HG03060 (cell line): ENCODE measurements around the gene ZBTB46.

Experiments
- ATAC-seq: cut with Tn5 transposase; IDR thresholded peaks from one replicate; pipeline ENCODE4 v1.9.1; 2021; ENCODE audit warnings: low read depth, moderate number of reproducible peaks; ENCODE audit not compliant: unreplicated experiment

ZBTB46 gene

DNA sequence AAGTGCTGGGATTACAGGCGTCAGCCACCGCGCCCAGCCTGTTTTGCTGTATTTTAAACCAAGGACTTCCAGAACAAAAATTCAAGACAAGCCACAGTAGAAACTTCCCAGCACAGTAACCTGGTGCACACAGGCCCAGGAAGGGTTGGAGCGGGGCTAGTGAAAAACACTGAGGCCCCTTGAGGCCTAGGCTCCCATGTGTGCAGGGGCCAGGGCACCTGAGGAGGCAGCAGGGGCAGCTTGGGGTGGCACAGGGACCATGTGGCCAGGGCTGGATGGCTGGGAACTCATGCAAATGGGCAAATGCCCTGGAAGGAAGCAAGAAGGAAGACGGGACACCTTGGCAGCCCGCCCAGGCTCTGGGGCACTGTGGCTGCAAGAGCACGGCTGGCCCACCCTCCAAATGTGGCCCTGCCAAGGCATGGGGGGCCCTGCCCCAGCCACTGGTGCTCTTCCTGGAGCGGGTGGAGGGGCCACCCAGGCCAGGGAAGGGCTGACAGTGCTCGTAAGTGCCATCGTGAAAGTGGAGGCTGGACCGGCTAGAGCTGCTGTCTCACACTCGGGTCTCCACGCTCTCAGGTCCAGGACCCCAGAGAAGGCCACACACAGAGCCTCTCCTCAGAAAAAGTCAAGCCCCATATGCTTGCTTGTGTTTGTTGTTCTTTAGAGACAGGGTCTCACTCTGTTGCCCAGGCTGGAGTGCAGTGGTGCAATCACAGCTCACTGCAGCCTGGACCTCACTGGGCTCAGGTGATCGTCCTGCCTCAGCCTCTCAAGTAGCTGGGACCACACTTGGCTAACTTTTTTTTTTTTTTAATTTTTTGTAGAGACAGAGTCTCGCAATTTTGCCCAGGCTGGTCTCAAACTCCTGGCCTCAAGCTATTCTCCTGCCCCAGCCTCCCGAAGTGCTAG is 81.2 kb downstream of the ZBTB46 start:
- no peak for ATAC-seq

DNA sequence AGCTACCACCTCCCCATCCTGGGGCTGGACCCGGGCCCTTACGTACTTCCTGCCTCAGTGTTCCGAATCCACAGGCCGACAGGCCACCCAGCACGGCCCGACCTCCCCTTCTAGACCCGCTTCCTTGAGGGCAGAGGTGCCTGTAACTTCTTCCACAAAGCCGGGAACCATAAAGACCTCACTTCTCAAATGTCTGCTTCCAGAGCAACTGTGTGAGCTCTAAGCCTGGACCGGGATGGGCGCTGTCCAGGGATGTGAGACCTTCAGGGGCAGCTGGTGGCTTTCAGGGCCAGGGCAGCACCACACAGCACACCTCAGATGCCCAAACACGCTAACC is 82.2 kb downstream of the ZBTB46 start:
- no peak for ATAC-seq

DNA sequence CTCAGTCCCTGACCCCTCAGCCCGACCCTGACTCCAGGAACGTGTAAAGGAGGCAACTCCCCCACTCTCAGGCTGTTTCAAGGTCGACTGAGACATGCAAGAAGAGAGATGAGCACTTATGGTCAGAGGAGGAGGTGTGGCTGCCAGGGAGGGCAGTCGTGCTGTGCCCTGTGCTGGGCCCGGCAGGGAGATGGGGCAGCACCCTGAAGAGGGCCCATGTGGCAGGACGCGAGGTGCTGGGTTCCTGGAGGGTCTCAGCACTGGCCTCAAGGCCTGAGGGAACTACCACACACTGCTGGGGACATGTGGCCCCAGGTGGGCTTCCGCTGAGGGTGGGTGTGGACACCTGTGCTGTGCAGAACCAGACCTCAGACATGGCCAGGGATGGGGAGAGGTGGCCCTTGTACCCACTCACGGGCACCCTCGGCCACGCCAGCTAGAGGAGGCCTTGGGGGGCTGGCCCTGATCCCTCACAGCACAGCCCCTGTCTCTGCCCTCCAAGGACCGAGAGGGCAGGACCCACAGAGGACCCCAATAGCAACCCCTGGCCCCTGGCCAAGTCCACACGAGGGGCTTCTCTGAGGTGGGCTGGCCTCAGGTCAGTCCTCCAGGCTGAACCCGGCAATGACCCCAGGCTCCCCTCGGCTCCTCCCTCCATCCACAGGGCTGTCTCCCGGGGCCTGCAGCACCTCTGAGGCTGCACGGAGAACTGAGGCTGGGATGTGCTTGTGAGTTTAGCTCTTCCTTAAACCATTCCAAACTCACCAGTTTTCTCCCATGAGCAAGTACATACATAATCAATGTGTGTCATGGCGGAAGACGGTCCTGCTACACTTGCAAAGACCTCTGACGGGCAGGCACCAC is 82.8 kb downstream of the ZBTB46 start:
- ATAC-seq = no peak

DNA sequence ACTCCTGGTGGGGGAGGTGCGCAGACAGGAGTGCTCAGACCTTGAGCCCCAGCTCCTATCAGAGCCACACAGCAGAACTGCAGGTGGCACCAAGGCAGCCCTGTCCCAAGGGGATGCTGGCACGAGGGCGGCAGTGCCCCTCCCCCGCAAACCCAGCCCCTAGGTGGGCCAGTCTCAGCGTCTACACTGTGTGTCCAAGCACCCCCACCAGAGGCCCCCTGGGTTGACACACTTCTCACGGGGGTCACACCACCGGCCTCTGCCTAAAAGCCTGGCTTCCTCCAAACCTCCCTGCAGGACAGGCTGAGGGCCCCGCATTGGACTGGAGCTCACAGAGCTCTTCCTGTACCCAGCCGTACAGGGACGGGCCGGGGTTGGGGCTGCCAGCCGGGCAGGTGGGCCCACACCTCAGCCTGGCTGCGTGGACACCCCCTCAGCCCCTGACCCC is 83.4 kb downstream of the ZBTB46 start:
- ATAC-seq = no peak

DNA sequence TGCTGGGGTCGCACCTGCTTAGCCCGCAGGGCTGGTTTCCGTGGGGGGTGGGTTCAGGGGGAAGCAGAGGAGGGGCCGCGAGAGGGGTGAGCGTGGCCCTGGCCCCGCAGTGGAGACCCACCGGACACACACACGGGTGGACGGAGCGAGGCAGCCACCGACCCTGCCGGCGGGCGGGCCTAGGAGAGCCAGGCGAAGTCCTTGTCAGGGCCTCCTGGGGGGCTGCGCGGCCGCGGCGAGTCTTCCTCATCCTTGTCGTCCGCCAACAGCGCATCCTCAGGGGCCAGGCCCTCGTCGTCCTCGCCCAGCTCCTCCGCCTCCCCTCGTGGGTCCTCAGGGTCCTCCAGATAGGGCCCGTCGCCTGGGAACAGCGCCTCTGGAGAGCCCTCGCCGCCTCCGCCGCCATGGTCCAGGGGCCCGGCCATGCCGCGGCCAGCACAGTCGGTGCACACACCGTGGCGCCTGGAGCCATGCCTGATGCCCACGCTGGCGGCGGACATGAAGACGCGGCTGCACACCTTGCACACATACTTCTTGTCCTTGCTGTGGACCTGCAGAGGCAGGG is 84.2 kb downstream of the ZBTB46 start:
- no peak for ATAC-seq

DNA sequence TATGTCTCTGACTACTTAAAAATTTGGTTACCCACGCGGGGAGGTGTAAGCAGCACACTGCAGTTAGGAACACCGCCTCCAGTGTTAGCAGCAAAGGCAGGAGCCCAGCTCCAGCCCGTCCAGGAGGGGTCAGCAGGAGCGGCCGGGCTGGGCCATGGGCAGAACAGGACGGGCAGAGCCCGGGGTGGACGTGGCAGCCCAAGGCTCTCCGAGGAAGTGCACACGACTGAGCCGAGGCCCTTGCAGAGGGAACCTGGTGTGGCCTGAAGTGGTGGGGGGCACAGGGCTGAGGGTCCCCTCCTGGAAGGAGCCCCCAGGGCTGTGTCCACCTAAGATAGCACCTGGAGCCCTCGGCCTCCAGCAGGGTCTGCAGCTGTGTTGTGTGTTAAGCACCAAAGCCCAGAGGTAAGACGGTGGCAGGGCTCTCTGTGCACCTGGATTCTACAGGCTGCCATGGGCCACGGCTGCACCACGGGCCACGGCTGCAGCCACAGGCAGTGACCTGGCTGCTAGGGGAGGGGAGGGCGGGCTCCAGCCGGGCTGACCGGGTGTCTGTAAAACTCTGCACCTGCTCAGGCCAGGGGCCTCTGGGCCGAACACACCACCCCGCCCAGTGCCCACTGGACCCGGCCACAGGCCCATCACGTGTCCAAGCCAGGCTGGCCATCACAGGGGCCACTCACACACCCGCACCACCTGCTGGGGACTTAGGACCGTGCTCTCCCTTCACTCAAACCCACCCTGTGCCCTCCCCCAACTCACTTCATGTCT is 84.9 kb downstream of the ZBTB46 start:
- no peak for ATAC-seq

DNA sequence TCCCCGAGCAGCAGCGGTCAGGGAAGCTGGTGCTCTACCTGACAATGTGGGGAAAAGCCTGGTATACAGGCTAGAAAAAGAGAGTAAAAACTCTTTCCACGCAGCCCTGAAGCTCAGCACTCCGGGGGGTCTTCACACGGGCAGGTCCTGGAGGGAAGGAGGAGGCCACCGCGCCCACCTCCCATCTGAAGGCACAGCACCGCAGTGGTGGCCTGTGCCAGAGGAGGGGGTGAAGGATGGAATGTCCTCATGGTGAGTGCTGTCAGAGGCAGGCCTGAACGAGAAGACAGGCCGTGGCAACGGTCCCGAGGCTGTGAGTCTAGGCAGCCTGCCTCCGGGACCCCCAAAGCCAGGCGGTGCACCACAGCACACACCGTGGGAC is 85.6 kb downstream of the ZBTB46 start:
- no peak for ATAC-seq

DNA sequence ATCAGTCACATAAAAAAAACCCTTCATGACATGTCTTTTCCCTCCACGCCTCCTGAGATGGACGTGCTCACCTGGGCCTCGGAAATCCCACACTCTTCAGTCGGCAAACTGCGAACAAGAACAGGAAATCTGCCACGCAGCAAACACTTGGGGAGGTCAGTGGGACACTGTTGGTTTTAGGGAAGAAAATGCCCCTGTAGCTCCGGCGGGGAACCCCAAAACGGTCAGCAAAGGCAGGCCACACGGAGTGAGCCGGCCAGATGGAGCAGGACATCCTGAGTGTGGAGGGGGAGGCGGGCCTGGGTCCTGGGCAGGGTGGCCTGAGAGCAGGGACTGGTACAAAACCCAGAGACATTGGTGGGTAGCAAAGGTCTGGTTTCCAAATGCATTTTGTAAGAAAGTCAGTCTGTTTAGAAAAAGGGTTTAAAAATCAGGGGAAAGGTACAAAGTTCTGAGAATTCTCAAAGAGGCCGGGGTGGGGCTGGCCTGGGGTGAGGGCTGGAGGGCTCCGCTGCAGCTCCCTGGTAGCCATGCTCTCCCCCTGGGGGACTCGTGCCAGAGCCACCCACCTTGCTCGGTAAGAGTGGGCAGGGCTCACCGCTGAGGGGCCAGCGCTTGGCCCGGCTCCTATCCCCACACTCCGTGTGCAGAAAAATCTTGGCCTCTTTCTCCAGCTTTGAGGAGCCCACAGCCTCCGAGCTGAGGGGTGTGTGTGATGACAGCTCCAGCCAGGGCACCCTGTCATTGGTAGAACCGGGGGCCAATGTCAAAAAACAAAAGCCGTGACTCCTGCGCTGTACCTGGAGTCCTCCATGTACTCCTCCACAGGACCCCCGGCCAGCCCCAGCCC is 86.3 kb downstream of the ZBTB46 start:
- no peak for ATAC-seq

DNA sequence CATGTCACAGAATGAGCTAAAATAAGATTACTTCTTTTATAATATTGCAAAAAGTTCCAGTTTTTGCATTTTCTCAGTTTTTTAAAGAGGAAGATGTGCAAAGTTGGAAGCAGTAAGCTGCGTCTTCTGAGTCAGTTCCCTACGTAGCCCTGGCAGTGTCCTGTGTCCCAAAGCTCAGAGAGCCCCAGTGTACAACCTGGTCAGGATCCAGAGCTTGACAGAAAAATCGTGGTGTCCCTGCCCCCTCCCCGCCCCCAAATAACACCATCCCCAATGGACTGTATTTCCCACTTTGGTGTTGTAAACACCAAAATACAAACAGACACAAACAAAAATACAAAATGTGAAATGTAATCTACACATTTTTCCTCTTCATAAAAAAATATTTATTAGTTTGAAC is 86.9 kb downstream of the ZBTB46 start:
- ATAC-seq = no peak

DNA sequence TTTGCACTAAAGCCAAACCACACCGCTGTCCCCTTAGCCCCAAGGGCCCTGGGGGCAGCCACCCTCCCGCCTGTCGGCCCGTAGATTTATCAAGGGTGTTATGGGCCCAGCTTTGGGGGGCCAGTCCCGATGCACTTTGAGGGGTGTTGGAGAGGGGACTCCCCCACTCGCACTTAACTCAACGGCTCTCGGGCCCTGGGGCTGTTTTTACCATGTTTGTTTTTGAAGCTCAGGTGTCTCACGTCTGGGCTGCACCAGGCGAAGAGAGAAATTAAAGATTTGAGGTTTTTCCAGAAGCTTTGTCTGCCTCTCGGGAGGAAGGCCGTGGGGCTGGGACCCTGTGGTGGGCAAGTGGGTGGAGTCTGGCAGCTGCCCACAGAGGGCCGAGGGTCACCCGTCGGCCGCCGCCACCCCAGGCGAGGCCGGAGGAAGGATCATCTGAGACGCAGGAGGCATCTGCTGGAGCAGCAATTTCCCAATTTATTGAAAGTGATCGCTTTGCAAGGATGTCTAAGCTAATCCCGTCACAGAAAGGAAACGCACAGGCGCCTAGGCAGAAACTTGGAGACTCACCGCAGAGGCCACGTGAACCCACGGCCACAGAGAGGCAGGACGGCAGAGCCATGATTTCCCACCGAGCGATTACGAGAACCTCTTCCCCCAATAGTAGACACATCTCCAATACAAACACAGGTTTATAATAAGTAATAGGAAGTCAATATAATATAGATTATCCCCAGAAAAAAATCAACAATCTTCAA is 87.7 kb downstream of the ZBTB46 start:
- ATAC-seq = no peak

DNA sequence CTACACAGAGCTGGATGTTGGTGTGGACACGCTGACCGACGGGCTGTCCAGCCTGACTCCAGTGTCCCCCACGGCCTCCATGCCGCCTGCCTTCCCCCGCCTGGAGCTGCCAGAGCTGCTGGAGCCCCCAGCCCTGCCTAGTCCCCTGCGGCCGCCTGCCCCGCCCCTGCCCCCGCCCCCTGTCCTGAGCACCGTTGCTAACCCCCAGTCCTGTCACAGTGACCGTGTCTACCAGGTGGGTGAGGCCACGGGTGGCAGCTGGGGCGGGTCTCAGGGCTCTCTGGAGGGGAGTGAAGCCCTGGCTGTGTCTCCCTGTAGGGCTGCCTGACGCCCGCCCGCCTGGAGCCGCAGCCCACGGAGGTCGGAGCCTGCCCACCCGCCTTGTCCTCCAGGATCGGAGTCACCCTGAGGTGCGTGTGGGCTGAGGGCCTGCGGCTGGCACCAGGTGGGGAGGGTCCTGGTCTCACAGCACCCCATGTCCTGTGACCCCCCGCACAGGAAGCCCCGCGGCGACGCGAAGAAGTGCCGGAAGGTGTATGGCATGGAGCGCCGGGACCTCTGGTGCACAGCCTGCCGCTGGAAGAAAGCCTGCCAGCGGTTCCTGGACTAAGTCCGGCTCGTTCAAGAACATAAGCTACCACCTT is 88.6 kb downstream of the ZBTB46 start:
- ATAC-seq = no peak

DNA sequence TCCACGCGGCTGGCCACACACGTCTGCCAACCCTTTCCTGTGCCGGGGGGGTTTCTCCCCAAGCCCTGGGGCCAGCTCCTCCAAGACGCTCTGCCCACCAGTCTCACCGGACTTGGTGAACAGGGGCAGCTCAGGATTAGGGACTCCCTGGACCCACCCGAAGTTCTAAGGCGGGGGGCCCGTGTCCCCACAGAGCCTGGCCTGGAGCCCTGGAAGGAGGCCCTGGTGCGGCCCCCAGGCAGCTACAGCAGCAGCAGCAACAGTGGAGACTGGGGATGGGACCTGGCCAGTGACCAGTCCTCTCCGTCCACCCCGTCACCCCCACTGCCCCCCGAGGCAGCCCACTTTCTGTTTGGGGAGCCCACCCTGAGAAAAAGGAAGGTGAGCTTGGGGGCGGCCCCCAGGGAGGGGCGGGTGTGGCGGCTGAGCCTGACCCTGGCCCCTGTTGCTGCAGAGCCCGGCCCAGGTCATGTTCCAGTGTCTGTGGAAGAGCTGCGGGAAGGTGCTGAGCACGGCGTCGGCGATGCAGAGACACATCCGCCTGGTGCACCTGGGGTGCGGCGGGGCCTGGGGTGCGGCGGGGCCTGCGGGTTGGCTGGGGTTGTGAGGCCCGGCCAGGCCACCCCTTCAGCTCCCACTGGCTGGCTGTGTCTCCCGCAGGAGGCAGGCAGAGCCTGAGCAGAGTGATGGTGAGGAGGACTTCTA is 89.2 kb downstream of the ZBTB46 start:
- no peak for ATAC-seq

DNA sequence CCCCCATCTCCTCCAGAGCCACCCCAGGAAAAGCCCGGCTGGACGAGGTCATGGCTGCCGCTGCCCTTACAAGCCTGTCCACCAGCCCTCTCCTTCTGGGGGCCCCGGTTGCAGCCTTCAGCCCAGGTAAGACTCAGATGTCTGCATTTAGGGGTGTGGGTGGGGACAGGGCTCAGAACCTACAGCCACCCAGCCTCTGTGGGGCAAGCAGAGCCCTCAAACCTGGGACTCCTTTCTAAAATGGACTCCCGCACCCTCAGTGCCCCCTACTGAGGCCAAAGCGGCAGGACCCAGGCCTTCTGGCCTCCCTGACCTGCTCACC is 89.7 kb downstream of the ZBTB46 start:
- no peak for ATAC-seq

DNA sequence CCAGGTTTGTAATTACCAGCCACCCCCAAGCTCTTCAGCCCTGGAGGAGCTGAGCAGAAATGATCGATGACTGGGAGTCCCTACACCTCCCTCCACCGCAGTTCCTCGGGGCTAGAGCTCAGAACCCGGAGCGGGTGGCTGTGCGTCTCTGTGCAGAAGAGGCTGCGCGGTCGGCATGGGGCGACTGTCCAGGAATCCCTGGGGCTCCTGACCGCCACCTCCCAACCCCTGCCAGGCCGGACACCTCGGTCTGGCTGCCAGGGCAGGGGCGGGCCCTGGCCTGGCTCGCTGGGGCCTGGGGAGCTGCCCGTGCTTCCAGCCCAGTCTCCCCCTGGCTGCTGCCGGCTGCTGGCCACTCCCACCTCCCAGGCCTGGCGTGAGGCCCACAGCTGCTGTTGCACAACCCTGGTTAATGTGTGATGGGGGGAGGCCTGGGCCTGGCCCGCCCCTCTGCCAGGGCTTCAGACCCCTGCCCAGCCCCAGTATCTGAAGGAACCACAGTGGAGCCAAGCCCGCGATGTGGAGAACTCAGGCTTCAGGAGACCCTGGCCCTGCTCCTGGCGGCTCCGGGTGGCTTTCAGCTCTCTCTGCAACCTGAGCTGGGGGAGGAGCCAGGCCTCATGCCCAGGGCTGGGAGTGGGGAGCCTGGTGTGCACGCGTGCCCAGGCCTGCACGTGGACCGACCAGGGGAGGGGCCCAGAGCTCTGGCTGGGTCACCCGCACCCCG is 90.3 kb downstream of the ZBTB46 start:
- no peak for ATAC-seq

DNA sequence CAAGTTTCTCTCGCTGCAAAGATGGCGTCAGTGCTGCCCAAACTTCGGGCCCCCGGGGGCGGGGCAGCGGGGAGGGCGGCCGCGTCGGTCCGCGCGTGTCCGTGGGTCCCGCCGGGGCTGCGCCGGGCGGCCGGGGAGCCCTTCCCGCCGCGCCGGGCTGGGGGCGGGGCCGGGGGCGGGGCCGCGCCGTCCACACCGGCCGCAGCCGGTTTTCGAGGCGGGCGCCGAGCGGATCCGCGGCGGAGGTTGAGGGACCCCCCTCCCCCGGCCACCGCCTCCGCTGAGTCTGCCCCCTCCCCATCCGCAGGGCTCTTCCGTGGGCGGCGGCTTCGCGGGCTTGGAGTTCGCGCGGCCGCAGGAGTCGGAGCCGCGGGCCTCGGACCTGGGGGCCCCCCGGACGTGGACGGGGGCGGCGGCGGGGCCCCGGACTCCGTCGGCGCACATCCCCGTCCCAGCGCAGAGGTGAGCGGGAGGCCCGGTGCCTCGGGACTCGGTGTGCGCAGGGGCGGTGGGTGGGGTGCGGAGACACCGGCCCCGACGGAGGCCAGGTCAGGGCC is 90.9 kb downstream of the ZBTB46 start:
- no peak for ATAC-seq

DNA sequence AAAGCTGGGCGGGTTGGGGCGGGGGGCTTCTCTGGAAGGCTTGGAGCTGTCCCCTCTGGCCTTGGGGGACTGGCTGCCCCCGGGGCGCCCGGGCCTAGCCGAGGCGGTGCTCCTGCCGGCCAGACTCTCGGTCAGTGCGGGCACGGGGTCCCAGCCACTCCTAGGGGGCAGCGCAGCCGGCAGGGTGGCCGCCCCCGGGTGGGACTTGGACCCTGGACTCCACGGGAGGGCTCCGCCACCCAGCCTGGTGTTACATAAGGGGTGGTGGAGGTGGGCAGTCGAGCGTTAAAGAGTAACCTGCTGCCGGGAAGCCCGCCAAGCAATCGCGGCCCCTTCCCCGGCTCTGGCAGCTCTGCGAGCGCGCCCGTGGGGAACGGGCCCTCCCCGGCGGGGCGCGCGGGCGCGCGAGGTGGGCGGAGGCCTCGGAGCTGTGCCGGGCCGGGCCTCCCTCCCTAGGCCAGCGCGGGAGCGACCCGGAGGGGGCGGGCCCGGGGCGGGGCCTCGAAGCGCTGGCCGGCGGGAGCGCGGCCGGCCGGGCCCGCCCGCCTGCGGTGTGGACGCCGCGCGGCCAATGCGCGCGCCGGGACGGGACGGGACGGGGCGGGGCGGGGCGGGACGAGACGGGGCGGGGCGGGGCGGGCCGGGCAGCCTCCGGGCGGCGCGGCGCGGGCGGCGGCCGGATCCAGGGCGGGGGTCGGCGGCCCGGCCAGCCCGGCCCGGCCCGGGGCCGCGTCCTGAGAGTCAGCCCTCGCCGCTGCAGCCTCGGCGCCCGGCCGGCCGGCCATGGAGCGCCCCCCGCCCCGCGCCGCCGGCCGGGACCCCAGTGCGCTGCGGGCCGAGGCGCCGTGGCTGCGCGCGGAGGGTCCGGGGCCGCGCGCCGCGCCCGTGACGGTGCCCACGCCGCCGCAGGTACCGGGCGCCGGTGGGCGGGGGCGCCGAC is 91.7 kb downstream of the ZBTB46 start, which contains the start of gene SLC2A4RG:
Gene SLC2A4RG, plus strand, starts transcription at position 647 of the 940 bp plus-strand sequence. Its CDS starts 137 bp downstream, at position 784.
- ATAC-seq = no peak
